CD4-positive, alpha-beta T cell treated with Interleukin-10 for 1 hour (primary cell): ENCODE results near the gene EML5.
A peak's percentile ranks its signal among the peaks of the same experiment; 100 is the strongest.

Experiments used
- DNase-seq: peaks from one replicate; pipeline ENCODE4 v3.0.0-alpha.2; 2020

The EML5 gene

DNA sequence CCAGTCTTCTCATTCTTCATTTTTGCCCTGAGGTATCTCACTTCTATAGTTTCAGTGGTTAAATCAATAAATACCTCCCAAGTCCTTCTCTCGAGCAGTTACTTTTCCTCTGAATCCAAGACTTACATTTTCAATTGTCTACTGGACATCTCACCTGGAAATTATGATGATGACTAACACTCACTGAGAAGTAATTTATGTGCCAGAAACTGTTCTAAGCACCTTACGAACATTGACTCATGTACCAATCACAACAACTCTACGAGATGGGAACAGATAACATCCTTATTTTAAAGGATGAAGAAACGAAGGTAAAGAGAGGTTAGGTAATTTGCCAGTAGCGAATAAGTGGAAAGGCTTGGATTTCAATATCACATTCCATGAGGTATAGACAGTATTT, 94.1 kb downstream of the EML5 start:
- no peak for DNase-seq

DNA sequence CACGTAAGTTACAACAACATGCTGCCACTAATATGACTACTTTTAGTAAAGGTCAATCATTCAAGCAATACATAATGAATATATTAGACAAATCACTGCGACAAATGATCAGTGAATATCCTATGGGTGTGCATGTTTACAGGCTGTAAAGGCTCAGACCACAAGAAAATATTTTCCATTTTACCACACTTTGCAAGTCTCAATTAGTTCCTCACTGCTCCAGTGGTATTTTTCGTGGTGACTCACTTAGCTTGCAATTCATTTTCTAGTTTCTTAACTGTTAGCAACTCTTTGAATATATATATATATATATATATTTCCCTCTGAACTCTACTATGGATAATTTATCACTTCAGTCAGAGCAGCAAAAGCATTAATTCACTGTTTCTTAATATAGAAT, 96.9 kb downstream of the EML5 start:
- no peak for DNase-seq

DNA sequence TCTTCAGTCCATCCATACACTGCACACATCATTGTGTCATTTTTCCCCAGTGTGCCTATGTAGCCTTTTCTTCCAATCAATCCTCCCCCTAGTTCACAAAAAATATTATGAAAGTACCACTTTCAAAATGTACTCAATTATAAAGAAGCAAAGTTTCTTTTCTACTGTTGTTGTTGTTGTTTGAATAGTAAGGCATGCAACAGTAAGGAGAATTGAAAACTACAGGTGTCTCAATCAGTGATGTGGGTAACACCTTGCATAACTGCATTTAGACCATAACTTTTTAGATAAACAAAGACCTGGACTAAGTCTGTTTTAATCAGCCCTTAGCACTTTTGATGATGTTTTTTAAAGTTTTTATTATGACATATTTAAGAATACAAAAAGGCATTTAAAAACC, 104.4 kb downstream of the EML5 start:
- no peak for DNase-seq

DNA sequence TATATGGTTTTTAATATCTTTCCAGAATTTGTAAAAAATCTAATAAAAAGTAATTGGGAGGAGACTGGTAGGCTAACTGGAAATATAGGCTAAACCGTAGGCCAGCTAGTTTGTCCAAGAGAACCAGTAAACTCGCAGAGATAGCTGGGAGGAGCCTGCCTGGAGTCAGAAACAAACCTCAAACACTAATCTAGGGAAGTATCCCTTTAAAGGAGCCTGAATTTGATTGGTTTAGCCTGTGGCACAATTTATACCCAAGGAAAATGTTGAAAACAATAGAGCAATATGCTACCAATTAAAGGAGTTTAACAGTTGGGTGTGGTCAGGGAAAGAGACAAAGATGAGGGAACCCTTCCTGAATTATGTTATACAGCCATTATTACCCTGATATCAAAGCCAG, 109.6 kb downstream of the EML5 start:
- no peak for DNase-seq

DNA sequence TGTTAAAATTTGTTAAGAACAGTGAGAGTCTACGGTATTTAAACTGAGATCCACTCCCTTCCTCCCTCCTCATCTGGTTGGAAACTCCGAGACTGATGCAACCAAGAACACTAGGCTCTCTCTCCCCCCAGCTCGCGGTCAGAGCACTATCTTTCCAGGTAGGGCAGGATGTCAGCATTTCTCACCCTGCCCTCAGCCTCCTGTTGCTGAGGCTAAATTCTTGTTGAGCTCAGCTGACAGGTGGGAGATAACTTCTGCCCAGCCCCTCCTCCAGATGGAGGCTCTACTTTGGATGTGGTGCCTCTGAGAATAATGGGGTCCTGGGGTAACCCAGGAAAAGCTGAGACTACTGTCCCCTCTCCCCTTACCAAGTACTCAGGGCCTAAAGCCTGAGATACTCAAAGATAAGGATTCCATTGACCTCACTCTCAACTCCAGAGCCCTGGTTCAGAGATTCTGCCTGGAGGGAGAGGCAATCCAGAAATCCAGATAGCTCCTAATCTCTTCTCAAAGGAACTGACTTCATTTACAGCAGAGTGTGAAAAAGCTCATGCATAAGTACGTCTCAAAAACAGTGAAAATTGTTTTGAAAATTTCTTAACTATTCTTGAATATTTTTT, 110.1 kb downstream of the EML5 start:
- no peak for DNase-seq

DNA sequence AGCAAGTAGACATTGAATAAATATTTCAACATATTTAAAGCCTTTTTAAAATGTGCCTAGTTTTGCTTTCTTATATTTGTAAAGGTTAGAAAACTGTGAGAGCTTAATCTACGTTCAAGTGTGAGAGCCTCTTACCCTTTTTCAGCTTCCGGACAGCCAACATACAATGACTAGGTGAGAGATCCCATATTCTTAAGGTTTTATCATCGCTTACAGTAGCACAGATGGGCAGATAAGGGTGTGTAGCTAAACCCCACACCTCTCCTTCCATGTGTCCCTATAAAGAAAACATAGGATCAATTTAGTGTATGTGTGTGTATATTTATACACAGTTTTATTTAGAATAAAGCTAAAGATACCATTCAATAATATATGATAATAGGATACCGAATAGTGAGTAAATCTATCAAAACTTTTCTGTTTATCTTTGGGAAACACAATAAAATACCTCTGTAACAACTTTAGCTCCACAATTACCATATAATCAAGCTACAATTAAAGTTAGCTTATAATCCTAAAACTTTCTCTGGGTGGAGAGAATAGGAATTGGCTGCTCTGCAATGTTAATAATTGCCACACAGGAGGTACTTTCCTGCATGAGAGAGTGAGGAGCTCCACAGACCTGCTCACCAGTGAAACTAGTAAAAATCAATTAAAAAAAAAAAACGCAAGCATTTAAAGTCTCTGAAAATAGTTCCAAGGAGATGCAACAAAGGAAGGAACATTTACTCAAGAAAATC, 110.8 kb downstream of the EML5 start:
- DNase-seq = no peak

DNA sequence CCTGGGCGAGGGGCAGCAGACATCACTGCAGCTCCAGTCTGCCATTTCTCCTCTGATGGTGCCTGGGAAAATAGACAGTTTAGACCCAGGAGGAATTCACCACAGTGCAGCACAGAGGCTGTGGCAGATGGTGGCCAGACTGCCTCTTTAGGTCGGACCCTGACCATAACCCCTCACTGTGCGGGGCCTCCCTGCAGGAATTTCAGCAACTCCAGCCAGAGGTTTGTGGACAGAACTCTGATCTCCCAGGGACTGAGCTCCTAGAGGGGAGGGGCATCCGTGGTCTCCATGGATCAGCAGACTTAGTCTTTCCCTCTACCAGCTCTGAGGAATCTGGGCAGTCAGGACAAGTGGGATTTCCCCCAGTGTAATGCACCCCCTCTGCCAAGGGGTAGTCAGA, 123.4 kb downstream of the EML5 start:
- no peak for DNase-seq

DNA sequence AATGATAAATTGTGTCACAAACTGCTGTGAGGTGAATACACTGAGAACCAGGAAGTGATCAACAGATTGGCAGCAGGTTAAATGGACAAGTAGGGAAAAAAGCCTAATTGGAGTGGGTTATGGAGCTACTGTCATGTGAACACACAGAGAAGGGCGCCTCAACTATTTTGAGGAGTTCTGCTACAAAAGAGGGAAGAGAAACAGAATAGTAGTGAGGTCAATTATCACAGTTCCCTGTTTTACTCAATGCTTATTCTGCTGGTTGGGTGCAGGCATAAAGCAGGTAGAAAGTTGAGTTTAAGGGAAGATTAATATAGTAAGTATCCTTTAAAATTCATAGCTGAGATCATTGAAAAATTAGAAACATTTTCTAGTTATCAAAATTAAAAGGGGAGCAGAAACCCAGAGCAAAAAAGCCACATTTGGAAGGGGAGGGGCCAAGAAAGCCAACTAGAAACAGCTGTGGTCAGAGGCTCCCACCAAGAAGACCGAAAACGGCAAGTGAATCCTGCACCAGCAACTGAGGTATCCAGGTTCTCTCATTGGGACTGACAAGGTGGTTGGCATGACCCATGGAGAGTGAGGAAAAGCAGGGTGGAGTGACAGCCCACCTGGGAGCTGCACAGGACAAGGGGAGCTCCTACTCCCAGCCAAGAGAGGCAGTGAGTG, 124.2 kb downstream of the EML5 start:
- no peak for DNase-seq

DNA sequence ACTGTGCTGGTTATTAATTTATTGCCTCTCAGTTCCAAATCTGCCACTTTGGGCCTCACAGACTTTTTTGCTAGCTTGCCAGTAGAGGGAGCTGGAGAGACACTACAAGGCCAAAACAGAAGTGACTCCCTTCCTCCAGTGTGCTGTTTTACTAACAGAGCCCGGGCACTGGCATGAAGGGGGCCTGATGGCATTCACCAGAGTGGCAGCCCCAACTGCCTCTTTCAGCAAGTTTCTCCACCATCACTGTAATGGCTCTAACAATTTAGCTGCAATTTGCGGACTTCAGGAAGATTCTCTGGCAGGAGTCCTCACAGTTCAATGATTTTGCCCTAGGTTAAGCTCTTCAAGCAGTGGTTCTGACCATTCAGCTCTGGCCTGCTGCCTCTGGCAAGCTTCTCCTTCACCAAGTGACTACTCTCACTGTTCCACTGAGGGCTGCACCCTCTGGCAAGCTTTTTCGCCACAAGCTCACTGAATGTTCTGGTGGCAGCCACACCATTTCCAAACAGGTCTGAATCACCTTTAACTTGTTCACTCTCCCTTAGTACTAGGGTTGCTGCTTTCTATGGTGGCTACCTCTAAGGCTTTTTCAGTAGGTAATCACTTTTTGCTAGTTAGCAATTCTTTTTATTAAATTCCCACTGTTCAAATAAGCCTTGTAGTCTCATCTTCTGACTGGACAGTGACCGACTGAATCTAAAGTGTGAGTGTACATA, 125.0 kb downstream of the EML5 start:
- DNase-seq = peak; percentile 70

DNA sequence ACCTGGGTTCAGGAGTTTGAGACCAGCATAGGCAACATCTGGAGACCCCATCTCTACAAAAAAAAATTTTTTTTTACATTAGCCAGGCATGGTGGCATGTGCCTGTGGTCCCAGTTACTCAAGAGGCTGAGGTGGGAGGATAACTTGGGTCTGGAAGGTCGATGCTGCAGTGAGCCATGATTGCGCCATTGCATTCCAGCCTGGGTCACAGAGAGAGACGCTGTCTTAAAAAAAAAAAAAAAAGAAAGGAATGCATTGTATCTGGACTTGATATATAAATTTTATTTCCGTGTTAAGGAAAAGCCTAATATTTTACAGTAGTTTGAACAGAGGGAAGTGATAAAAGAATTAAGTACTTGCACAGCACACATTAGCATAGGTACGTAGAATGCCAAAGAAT, 132.7 kb downstream of the EML5 start:
- no peak for DNase-seq

DNA sequence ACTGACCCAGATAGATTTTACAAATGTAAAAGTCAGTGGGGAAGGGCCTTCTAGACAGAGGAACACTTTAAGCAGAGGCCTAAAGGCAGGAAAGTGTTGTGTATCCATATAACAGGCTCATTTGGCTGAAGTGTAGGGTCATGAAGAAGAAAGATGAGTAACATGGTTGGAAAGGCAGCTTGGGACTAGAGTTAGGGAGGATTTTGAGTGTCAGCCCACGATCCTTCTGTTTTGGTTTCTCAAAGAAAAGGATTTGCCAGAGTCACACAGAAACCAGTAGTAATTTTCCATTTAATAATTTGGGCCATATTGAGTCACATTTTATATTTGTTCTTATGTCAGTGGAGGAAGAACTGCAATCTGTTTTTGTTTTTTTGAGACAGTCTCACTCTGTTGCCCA, 153.5 kb downstream of the EML5 start:
- DNase-seq = no peak

DNA sequence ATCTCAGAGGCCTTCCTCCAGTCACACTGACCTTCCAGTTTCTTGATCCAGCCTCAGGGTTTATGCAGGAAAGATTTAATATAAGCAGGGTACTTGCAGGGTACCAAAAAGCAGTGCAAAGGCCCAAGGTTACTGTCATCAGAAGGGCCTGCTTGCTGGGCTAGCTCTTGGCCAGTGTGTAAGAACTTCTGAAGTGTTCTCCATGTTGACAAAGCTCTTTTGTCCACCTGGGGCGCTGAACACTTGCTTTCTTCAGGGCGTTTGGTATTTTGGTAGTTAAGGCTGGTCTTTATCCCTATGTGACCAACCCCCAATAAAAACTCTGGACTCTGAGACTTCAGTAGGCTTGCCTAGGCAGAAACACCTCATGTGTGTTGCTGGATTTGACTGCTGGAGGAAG, 160.2 kb downstream of the EML5 start:
- DNase-seq = no peak

DNA sequence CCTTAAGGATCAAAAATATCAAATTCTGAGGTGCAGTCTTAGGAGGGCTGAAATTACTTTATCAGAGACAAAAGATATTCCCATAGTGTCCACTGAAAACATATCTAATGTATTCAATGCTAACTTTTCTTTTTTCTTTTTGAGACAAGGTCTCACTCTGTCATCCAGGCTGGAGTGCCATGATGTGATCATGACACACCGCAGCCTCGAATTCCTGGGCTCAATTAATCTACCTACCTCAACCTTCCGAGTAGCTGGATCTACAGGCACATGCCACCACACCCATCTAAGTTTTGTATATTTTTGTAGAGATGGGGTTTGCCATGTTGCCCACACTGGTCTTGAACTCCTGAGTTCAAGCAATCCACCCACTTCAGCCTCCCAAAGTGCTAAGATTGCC, 161.7 kb downstream of the EML5 start:
- no peak for DNase-seq

DNA sequence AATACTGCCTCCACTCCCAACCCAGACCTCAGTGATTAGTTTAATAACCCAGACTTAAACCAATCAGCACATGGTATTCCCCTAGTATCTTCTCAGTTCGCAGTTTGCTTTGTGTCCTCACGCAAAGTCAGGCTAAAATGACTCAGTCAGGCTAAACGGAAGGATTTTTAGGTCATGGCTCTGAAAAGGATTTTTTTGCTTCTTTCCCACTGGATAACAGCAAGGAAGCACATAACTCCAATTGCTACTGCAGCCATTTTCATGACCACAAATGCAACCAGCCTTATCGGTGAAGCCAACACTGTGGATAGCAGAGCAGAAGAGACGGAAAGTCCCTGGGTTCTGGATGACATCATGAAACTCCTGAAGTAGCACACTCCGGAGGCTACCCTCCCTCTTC, 162.2 kb downstream of the EML5 start:
- DNase-seq = no peak

DNA sequence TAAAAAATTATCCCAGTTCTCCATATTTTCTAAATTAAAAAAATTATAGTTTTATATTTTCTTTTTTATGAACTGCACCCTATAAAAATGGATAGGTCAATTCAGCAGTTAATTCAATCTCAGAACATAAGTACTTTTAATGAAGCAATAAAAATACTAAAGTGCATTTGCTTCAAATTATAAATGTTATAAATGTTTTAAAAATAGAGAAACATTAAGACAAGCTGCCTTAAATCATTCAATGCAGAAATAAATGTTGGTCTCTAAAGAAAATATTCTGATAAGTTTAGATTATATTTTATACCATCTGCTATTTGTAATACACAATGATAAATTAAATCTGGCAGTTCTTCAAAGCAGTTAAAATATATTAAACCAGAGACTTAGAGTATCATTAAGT, 164.3 kb downstream of the EML5 start:
- DNase-seq = no peak

DNA sequence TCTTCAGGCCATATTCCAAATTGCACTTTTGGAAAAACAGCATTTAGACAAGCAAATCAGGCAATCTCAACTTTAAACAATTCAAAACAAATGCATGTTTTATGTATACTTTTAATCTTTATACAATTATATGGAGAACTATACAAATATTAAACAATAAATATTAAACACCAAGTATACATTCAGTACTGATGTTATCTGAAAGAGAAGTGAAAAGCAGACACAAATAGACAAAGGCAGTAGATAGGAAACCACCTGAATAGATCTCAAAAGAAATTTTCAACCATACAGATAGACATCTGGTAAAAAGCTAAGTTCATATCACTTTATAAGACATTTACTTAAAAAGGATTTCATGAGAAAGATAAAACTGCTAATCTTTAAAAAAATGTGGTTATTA, 164.7 kb downstream of the EML5 start:
- DNase-seq = no peak

DNA sequence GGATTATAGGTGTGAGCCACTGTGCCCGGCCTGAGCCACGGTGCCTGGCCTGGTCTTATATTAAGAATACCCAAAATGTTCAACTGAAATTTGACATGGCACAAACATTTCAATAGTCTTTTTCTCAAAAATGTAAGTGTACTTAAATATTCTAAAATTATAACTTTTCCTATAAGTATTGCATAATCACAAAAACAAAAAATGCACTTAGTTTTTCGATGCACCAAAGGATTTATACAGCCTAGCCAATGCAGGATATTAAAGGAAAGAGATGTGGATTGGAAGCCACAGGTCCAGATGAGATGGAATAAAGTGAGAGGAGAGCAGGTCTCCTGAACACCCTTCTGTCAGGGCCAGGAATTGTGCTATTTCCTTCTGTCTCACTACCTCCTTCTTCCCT, 167.1 kb downstream of the EML5 start:
- DNase-seq = no peak

DNA sequence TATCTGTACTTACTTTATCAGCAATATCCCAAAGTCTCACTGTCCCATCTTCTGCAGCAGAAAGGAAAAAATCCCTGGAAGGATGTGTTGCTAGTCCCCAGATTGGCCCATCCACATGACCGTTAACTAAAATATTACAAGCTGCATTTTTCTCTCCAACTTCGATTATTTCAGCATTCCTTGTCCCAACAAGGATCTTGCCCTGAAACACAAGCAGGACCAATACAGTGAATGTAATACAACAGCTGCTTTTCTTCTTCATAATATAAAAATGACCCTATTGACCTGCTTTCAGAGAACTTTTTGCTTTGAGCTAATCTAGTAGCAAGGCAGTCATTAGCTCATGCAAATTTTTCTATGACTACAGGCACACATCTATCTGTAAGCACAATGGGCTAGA, 171.7 kb downstream of the EML5 start:
- no peak for DNase-seq

DNA sequence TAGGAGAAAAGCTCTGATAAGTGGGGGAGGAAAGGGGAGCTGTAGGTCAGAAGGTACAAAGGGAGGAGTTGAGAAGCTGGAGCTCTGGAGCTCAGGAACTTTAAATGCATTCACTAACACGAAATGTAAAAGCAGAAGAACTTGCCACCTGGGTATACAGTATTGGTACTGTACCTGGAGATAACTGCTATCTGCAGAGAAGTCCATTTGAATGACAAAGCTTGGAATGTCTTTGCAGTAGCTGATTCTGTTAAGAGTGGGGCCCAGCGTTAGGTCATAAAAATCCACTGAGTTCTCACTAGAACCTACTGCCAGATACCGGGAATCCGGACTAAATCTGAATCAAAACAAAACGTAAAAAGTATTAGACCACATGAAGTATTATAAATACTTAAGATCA, 174.3 kb downstream of the EML5 start:
- no peak for DNase-seq

DNA sequence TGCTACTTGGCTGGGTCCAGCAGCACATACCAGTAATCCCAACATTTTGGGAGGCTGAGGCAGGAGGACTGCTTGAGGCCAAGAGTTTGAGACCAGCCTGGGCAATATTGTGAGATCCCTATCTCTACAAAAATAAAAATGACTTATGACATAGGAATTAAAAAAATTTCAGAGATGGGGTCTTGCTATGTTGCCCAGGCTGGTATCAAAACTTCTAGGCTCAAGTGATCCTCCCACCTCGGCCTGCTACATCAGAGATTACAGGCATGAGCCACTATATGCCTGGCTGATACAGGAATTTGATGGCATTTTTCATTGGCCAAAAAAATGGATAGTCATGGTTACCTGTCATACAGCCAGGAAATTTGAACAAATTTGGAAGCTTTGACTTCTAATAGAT, 175.3 kb downstream of the EML5 start:
- no peak for DNase-seq

DNA sequence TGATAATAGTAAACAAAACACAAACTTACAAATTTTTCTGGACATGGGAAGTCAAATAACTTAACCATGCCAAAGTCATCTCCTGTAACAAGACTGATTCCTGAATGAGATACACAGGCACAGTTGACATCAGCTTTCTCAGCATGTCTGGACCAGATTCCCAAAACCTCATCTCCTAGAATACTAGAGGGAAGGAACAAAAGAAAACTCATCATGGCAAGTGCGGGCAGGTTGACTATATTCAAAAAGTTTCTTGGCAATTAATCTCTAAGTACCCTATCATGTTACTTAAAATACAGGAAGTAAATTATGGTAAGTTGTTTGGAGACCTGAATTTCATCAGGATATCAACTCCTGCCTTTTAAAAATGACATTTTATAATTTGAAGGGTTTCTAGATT, 176.1 kb downstream of the EML5 start:
- no peak for DNase-seq

DNA sequence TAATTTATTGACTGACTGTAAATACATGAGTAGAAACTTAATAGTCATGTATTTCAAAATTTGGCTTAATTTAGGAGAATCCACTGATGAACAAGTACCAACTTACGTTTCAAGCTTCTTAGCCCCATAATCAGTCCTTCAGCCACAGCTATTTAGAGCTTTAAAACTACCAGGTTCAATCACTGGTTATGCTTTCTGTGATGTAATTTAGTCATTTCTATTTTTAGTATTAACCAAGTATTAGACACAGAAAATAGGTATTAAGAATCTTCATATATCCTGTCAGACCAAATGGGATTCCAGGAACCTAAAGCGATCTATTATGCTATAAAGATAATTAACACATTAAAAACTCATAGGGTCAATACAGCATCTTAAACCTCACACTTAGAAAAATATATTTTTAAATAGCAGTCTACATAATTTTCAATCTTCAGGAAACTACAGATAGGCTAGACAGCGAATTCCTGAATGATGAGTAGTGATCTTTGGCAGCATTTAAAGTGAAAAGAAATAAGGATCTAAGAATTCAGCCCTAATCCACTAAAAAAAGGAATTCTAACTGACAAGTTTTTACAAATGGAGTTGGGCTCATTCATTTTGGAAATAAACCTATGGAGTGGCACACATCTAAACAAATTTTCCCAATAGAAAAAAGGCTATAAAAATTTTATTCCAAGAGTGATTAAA, 178.4 kb downstream of the EML5 start:
- DNase-seq = no peak

DNA sequence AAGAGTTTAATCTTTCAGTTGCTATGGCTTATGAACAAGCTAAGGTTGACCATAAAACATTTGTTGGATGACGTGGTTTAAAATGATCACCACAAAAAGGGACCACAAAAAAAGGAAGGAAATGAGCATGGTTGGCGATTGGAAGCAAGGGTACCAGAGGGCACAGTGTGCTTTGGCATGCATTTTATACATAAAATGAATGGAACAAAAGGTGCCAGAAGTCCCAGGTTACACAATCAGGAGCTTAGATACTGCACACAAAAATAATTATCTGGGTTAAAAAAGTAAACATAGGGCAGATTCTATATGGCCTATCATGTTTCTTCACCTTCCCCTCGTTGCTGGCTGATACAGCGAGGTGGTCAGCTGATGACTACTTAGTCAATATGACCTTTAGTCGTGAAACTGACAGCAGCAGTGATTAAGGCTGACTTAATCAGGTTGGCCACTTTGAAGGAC, 179.2 kb downstream of the EML5 start:
- peak; percentile 1 for DNase-seq
